OCI-LY7 (cell line): ENCODE results near the gene PPP1R9A. TPM values are rescaled to one million over a fixed set of nuclear protein-coding genes. Genes with fewer than 3 reads are reported as not detected.

ENCODE experiments used
- BruUV-seq: library from RNA; stranded (reverse); fragments of 400-500 nt; replicated peaks from 2 replicates; lab custom pipeline; 2021; lab: Mats Ljungman, UMichigan
- CTCF ChIA-PET: fragments of 300-600 bp; sonication (Branson Sonifier 250); formaldehyde crosslinking; loops from one replicate; lab custom pipeline; 2022; ENCODE audit warnings: antibody characterized with exemption; ENCODE audit not compliant: unreplicated experiment; lab: Charles Lee
- POLR2A ChIA-PET: fragments of 300-600 bp; sonication (Branson Sonifier 250); formaldehyde crosslinking; loops from one replicate; lab custom pipeline; 2022; ENCODE audit warnings: antibody characterized with exemption; lab: Charles Lee
- DNase-seq: peaks from one replicate; pipeline ENCODE4 v3.0.0-alpha.2; 2015; ENCODE audit warnings: low spot score
- H2AFZ ChIP-seq: fragments of 200-600 bp; sonication (generic), shearing (Covaris generic); 2 replicates; pipeline ENCODE4 v1.6.1; 2014; ENCODE audit warnings: mild to moderate bottlenecking, antibody characterized with exemption, low read length, moderate library complexity
- H3K27ac ChIP-seq: fragments of 200-600 bp; sonication (generic); 2 replicates; pipeline ENCODE4 v1.5.1; 2014; ENCODE audit warnings: mixed run types, low read depth, mild to moderate bottlenecking, moderate library complexity, low read length, inconsistent platforms; ENCODE audit not compliant: poor library complexity, severe bottlenecking
- H3K36me3 ChIP-seq: fragments of 200-600 bp; sonication (generic); 2 replicates; pipeline ENCODE4 v1.6.1; 2014; ENCODE audit warnings: mild to moderate bottlenecking, antibody characterized with exemption, low read length, moderate library complexity, mixed read lengths; ENCODE audit not compliant: insufficient read depth
- H3K4me1 ChIP-seq: fragments of 200-600 bp; sonication (generic); 2 replicates; pipeline ENCODE4 v1.5.1; 2014; ENCODE audit warnings: mild to moderate bottlenecking, low read length; ENCODE audit not compliant: insufficient read depth, poor library complexity, severe bottlenecking
- H3K4me2 ChIP-seq: fragments of 200-600 bp; sonication (generic); 2 replicates; pipeline ENCODE4 v1.6.1; 2014; ENCODE audit warnings: mild to moderate bottlenecking, low read length
- H3K4me3 ChIP-seq: fragments of 200-600 bp; sonication (generic); 2 replicates; pipeline ENCODE4 v1.5.1; 2014; ENCODE audit warnings: mild to moderate bottlenecking, low read depth, low read length; ENCODE audit not compliant: poor library complexity, severe bottlenecking
- H3K79me2 ChIP-seq: fragments of 200-600 bp; sonication (generic); 2 replicates; pipeline ENCODE4 v1.6.1; 2016; ENCODE audit warnings: low read depth, mild to moderate bottlenecking, low read length, moderate library complexity, mixed read lengths; ENCODE audit not compliant: insufficient read depth
- H3K9me2 ChIP-seq: fragments of 200-600 bp; sonication (generic); 2 replicates; pipeline ENCODE4 v1.6.1; 2016; ENCODE audit warnings: mild to moderate bottlenecking, low read length, mixed read lengths; ENCODE audit not compliant: insufficient read depth
- H3K9me3 ChIP-seq: fragments of 200-600 bp; sonication (generic); 2 replicates; pipeline ENCODE4 v1.6.1; 2014; ENCODE audit warnings: mild to moderate bottlenecking, mixed run types, low read length, mixed read lengths
- H4K20me1 ChIP-seq: fragments of 200-600 bp; sonication (generic); 2 replicates; pipeline ENCODE4 v1.6.1; 2014; ENCODE audit warnings: mild to moderate bottlenecking, antibody characterized with exemption, low read length, moderate library complexity, mixed read lengths; ENCODE audit not compliant: insufficient read depth
- CTCF ChIP-seq: fragments of 200-600 bp; sonication (generic); conservative IDR thresholded peaks from 2 replicates; pipeline ENCODE4 v1.5.1; 2014; ENCODE audit warnings: mild to moderate bottlenecking, antibody characterized with exemption, low read length, moderate library complexity, mixed read lengths
- EZH2phosphoT487 ChIP-seq: fragments of 200-600 bp; sonication (generic); IDR thresholded peaks from 2 replicates; pipeline ENCODE4 v1.6.1; 2018; ENCODE audit warnings: low read depth, borderline replicate concordance, mild to moderate bottlenecking, mixed run types, antibody characterized with exemption, low read length, moderate library complexity, mixed read lengths
- intact Hi-C: fragments of 100-400 bp; cut with micrococcal nuclease; formaldehyde crosslinking; loops from one replicate; pipeline ENCODE4 v1.10.0; 2022; ENCODE audit not compliant: unreplicated experiment
- total RNA-seq, 2 experiments: library from RNA; depleted of rRNA in 1 of 2; stranded (reverse); fragments of >200 nt in 1 of 2; shearing (Covaris generic) in 1 of 2; gene quantifications; 2 replicates each; pipeline ENCODE4 v1.2.3, GENCODE V29; 2014 to 2022

Gene PPP1R9A
- total RNA-seq, 2 experiments from 2014 or later, result not detected

GRCh38 chr7:94973844-94974243, 66.5 kb downstream of the PPP1R9A start:
- Histone ChIP-seq H3K9me3 (no peaks in the 10 kb centered on the region), H3K4me1 (no peaks in the 10 kb centered on the region), H3K4me2 (no peak overlapping the region), H3K27ac (no peak overlapping the region), H2AFZ (no peak overlapping the region), H3K4me3 (no peak overlapping the region), H3K79me2 (no peaks in the 10 kb centered on the region), H3K36me3 (no peaks in the 10 kb centered on the region), H4K20me1 (no peaks in the 10 kb centered on the region), H3K9me2 (no peaks in the 10 kb centered on the region)
- CTCF ChIA-PET, result no interaction called here
- POLR2A ChIA-PET, result interaction anchor here (0.7 kb wide), 1 partner anchor 355 kb away, joined by 3 read pairs; no protein-coding TSS in a partner anchor
- TF ChIP-seq EZH2phosphoT487 (no peak), CTCF (no peak)
- intact Hi-C loops, result no loop called here
- BruUV-seq, result no TSS peak
- DNase-seq, result no peak

DNA sequence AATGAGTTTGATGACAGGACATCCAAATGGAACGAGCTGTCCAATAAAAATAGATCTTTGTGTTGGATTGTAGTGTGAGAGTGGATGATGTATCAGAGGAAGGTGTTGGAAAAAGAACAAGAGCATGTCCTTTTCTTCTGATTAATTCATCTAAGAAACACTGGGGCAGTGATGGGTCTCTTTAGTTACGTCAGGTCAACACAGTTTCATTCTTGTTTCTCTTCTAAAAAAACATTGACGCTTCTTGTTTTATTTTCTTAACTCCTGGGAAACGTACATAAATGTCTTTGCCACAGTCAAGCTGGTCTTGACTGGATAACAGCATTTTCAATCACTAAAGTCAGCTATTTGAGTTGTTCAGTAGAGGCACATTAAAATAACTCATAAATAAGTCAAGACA, 67.0 kb downstream of the PPP1R9A start:
- no peak for TF ChIP-seq EZH2phosphoT487
- BruUV-seq, result no TSS peak
- H3K9me3 ChIP-seq, result no peaks in the 10 kb centered on the region
- CTCF ChIA-PET, result no interaction called here
- POLR2A ChIA-PET, result interaction anchor here (0.6 to 1.2 kb wide), 3 partner anchors 30 to 526 kb away, joined by 3 to 6 read pairs (median 3); no protein-coding TSS in a partner anchor
- H3K36me3 ChIP-seq, result no peaks in the 10 kb centered on the region
- H2AFZ ChIP-seq, result no peak overlapping the region
- H3K4me2 ChIP-seq, result no peak overlapping the region
- intact Hi-C loops, result no loop called here
- no peaks in the 10 kb centered on the region for H3K79me2 ChIP-seq
- no peak overlapping the region for H3K4me3 ChIP-seq
- no peaks in the 10 kb centered on the region for H3K4me1 ChIP-seq
- no peak overlapping the region for H3K27ac ChIP-seq
- no peaks in the 10 kb centered on the region for H3K9me2 ChIP-seq
- no peak for DNase-seq
- H4K20me1 ChIP-seq, result no peaks in the 10 kb centered on the region

DNA sequence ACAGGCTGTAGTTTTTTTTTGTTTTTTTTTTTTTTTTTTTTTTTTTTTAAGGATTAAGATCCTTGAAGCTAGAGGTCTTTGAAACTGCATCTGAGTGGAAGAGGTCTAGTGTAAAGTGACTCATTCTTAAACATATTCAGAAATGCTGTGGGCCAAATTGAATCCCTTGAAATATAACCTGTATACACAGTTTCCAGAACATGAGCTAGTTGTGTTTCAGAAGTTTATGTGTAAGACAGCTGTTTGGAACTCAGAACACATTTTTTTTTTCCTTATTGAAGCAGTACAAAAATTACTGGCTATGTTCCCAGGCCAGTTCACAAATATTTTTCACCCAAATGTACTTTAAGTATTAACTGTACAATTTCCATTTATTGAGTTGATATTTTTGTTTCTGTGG, 67.9 kb downstream of the PPP1R9A start:
- Histone ChIP-seq H2AFZ (no peak overlapping the region), H3K9me2 (no peaks in the 10 kb centered on the region), H3K4me2 (no peak overlapping the region), H3K4me1 (no peaks in the 10 kb centered on the region), H3K9me3 (no peaks in the 10 kb centered on the region), H3K79me2 (no peaks in the 10 kb centered on the region), H4K20me1 (no peaks in the 10 kb centered on the region), H3K27ac (no peak overlapping the region), H3K4me3 (no peak overlapping the region), H3K36me3 (no peaks in the 10 kb centered on the region)
- ChIA-PET POLR2A (interaction anchor here (0.5 to 1.2 kb wide), 7 partner anchors 11 to 527 kb away, joined by 3 to 6 read pairs (median 3); no protein-coding TSS in a partner anchor), CTCF (no interaction called here)
- BruUV-seq, result no TSS peak
- intact Hi-C loops, result no loop called here
- TF ChIP-seq CTCF, result no peak
- no peak for TF ChIP-seq EZH2phosphoT487
- no peak for DNase-seq
